ENCODE measurements around the gene ZBTB44. TPM values are rescaled to one million over a fixed set of nuclear protein-coding genes. Genes with fewer than 3 reads are reported as not detected.
"Not testable (repeated sequence)": the region's sequence is repeated elsewhere in the genome, so short reads cannot be mapped to it uniquely, and the experiment has no call there.

The ZBTB44 gene
- total RNA-seq, 2 donors from 2014 or later: 66.1 to 69.2 TPM

DNA sequence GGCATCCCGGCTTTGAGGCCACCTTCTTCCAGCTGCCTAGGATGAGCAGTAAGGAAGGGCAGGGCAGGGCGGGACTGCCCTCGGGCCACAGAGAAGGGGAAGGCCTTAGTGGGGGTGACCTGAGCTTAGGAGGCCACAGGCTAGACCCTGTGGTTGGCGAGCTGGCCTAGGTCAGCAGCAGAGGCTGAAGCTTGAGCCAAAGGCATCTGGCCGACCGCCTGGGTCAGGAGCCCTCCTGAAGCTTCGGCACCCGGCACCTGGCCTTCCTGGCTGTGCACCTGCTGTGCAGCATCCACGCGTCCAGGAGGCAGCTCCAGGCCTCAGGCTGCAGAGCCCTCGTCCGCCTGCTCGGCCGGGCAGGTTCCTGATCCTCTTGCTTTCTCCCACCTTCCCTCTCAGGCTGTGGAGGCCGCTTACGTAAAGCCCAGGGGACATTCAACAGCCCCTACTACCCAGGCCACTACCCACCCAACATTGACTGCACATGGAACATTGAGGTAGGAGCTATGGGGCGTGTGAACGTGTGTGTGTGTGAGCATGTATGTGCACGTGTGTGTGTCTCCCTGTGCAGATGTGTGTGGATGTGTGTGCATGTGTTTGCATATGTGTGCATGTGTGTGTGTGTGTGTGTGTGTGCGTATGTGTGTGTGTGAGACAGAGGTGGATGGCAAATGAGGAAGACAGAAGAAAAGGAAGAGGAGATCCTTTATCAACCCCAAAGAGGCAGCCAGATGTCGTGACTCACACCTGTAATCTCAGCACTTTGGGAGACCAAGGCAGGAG, 120.3 kb downstream of the ZBTB44 start:
- no peaks in the 10 kb centered on the region for H3K27me3 ChIP-seq (ENCODE audit: control insufficient read depth, insufficient read depth, low read length, poor library complexity, severe bottlenecking)
- Mint-ChIP-seq H3K36me3 (ENCODE audit: low read depth) (peaks cover 16% of the 10 kb centered on the region), H3K9me3 (peaks cover 1% of the 10 kb centered on the region), H3K4me3 (no peak overlapping the region), H3K27ac (no peak overlapping the region), H3K27me3 (ENCODE audit: insufficient read depth) (no peaks in the 10 kb centered on the region), H3K4me1 (no peaks in the 10 kb centered on the region)
- no peak overlapping the region for H3K27ac ChIP-seq (ENCODE audit: low read depth, low read length)
- WGBS, 2 experiments (ENCODE audit: insufficient coverage in 1 of 2, insufficient read length in 1 of 2): 91 to 94% methylated on average over 11 to 21 of the region's 21 CpGs
- H3K9ac ChIP-seq (ENCODE audit: extremely low read depth, low read length, poor library complexity, severe bottlenecking): no peak overlapping the region
- H3K36me3 ChIP-seq (ENCODE audit: control insufficient read depth, insufficient read depth, low read length): no peaks in the 10 kb centered on the region
- DNase-seq: no peak
- no peaks in the 10 kb centered on the region for H3K4me1 ChIP-seq (ENCODE audit: control insufficient read depth, insufficient read depth, low read length)
- no peak overlapping the region for H3K4me3 ChIP-seq (ENCODE audit: low read length)
- H3K9me3 ChIP-seq (ENCODE audit: control insufficient read depth, low read length): no peaks in the 10 kb centered on the region
- TF ChIP-seq, protein P1, sequence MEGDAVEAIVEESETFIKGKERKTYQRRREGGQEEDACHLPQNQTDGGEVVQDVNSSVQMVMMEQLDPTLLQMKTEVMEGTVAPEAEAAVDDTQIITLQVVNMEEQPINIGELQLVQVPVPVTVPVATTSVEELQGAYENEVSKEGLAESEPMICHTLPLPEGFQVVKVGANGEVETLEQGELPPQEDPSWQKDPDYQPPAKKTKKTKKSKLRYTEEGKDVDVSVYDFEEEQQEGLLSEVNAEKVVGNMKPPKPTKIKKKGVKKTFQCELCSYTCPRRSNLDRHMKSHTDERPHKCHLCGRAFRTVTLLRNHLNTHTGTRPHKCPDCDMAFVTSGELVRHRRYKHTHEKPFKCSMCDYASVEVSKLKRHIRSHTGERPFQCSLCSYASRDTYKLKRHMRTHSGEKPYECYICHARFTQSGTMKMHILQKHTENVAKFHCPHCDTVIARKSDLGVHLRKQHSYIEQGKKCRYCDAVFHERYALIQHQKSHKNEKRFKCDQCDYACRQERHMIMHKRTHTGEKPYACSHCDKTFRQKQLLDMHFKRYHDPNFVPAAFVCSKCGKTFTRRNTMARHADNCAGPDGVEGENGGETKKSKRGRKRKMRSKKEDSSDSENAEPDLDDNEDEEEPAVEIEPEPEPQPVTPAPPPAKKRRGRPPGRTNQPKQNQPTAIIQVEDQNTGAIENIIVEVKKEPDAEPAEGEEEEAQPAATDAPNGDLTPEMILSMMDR (conservative IDR thresholded peaks at IDR 0.05): no peak

DNA sequence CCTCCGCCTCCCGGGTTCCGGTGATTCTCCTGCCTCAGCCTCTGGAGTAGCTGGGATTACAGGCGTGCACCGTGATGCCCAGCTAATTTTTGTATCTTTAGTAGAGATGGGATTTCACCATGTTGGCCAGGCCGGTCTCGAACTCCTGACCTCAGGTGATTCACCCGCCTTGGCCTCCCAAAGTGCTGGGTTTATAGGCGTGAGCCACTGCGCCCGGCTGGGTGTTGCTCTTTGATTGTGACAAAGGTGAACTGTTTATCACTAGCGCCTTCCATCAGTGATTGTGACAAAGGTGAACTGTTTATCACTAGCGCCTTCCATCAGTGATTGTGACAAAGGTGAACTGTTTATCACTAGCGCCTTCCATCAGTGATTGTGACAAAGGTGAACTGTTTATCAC, 121.2 kb downstream of the ZBTB44 start:
- not testable (repeated sequence) for H3K36me3 ChIP-seq (ENCODE audit: control insufficient read depth, insufficient read depth, low read length); H3K9me3 Mint-ChIP-seq; H3K27ac Mint-ChIP-seq; H3K27me3 ChIP-seq (ENCODE audit: control insufficient read depth, insufficient read depth, low read length, poor library complexity, severe bottlenecking); DNase-seq; H3K4me3 Mint-ChIP-seq; H3K4me1 ChIP-seq (ENCODE audit: control insufficient read depth, insufficient read depth, low read length); H3K4me1 Mint-ChIP-seq; H3K27ac ChIP-seq (ENCODE audit: low read depth, low read length); H3K4me3 ChIP-seq (ENCODE audit: low read length); H3K9ac ChIP-seq (ENCODE audit: extremely low read depth, low read length, poor library complexity, severe bottlenecking); H3K9me3 ChIP-seq (ENCODE audit: control insufficient read depth, low read length); H3K27me3 Mint-ChIP-seq (ENCODE audit: insufficient read depth)
- 85 to 95% methylated on average over 9 to 13 of the region's 14 CpGs for WGBS, 2 experiments (ENCODE audit: insufficient coverage in 1 of 2, insufficient read length in 1 of 2)
- H3K36me3 Mint-ChIP-seq (ENCODE audit: low read depth): peaks cover 16% of the 10 kb centered on the region

DNA sequence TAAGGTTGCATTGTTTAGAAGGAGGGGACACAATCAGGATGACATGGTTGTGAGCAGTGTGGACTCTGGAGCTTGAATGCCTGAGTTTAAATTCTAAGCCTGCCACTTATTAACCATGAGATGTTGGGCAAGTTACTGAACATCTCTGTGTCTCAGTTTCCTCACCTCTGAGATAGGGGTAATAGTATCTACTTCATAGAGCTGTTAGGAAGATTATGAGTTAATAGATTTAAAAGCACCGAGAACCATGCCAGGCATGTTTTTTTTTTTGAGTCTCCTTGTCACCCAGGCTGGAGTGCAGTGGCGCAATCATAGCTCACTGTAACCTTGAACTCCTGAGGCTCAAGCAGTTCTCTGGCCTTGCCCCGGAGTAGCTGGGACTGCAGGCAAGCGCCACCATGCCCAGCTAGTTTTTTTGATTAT, 121.9 kb downstream of the ZBTB44 start:
- Histone ChIP-seq H3K4me3 (ENCODE audit: low read length) (no peak overlapping the region), H3K9ac (ENCODE audit: extremely low read depth, low read length, poor library complexity, severe bottlenecking) (no peak overlapping the region), H3K4me1 (ENCODE audit: control insufficient read depth, insufficient read depth, low read length) (no peaks in the 10 kb centered on the region), H3K27ac (ENCODE audit: low read depth, low read length) (no peak overlapping the region), H3K36me3 (ENCODE audit: control insufficient read depth, insufficient read depth, low read length) (no peaks in the 10 kb centered on the region), H3K27me3 (ENCODE audit: control insufficient read depth, insufficient read depth, low read length, poor library complexity, severe bottlenecking) (no peaks in the 10 kb centered on the region), H3K9me3 (ENCODE audit: control insufficient read depth, low read length) (no peaks in the 10 kb centered on the region)
- TF ChIP-seq, protein P1 (conservative IDR thresholded peaks at IDR 0.05): no peak
- Mint-ChIP-seq H3K27ac (no peak overlapping the region), H3K27me3 (ENCODE audit: insufficient read depth) (no peaks in the 10 kb centered on the region), H3K4me1 (no peaks in the 10 kb centered on the region), H3K9me3 (peaks cover 1% of the 10 kb centered on the region), H3K4me3 (no peak overlapping the region), H3K36me3 (ENCODE audit: low read depth) (peaks cover 14% of the 10 kb centered on the region)
- DNase-seq: no peak
- WGBS, 2 experiments (ENCODE audit: insufficient coverage in 1 of 2, insufficient read length in 1 of 2): 99 to 100% methylated on average over 3 to 4 of the region's 4 CpGs
